ENCODE data around the gene NDST4.

NDST4 gene

DNA sequence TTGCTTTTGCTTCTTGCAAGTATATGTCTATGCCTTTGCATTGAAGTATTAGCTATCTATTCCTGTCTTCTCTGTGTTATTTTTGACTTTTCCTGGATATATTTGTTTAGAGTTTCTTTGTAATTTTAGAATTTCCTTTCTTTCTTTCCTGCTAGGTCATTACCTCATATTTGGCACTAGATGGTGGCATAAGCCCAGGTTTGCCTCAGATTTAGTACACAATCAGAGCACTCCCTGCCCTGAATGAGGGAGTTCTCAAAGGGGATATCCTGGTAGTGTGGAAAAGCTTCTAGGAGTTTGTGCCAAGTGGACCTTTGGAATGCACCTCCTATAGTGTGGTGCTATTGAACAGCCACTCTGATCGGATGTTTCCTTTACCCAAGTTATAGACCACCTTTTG is 333.2 kb downstream of the NDST4 start:
- in situ Hi-C loops (cut with MboI; ENCODE audit: low pct_unique_long_range_greater_than_20kb, low sequenced_read_pairs, unreplicated experiment): no loop called here
- no peak for DNase-seq (ENCODE audit: low spot score)
- TF ChIP-seq, protein P1, sequence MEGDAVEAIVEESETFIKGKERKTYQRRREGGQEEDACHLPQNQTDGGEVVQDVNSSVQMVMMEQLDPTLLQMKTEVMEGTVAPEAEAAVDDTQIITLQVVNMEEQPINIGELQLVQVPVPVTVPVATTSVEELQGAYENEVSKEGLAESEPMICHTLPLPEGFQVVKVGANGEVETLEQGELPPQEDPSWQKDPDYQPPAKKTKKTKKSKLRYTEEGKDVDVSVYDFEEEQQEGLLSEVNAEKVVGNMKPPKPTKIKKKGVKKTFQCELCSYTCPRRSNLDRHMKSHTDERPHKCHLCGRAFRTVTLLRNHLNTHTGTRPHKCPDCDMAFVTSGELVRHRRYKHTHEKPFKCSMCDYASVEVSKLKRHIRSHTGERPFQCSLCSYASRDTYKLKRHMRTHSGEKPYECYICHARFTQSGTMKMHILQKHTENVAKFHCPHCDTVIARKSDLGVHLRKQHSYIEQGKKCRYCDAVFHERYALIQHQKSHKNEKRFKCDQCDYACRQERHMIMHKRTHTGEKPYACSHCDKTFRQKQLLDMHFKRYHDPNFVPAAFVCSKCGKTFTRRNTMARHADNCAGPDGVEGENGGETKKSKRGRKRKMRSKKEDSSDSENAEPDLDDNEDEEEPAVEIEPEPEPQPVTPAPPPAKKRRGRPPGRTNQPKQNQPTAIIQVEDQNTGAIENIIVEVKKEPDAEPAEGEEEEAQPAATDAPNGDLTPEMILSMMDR (IDR thresholded peaks at IDR 0.05; ENCODE audit: extremely low read depth, insufficient read depth, missing control alignments): no peak
